Activated T-cell treated with anti-CD3 and anti-CD28 coated beads, Interleukin-2, amount 50 U/mL, for 24 hours (primary cell): ENCODE data around the gene CAT.

Experiments
- DNase-seq: peaks from one replicate; pipeline ENCODE4 v3.0.0-alpha.2; 2020
- H3K27ac Mint-ChIP-seq: 2 replicates; pipeline ENCODE4 v1.8.0; 2020; ENCODE audit warnings: mild to moderate bottlenecking, mixed read lengths
- H3K27me3 Mint-ChIP-seq: 2 replicates; pipeline ENCODE4 v1.8.0; 2020; ENCODE audit warnings: mixed read lengths
- H3K36me3 Mint-ChIP-seq: 2 replicates; pipeline ENCODE4 v1.8.0; 2020; ENCODE audit warnings: low read depth, mixed read lengths
- H3K4me1 Mint-ChIP-seq: 2 replicates; pipeline ENCODE4 v1.8.0; 2020; ENCODE audit warnings: low read depth, mixed read lengths
- H3K4me3 Mint-ChIP-seq: 2 replicates; pipeline ENCODE4 v1.8.0; 2020; ENCODE audit warnings: mild to moderate bottlenecking, moderate library complexity, mixed read lengths
- H3K9me3 Mint-ChIP-seq: 2 replicates; pipeline ENCODE4 v1.8.0; 2020; ENCODE audit warnings: mixed read lengths

Gene CAT

GRCh38 chr11:34437224-34438125 lies 1.3 kb upstream of the CAT start:
- H3K36me3 Mint-ChIP-seq: peaks cover 6% of the 10 kb centered on the region
- peak overlapping the region; percentile 90 for H3K4me3 Mint-ChIP-seq
- H3K4me1 Mint-ChIP-seq: peaks cover 23% of the 10 kb centered on the region
- H3K27me3 Mint-ChIP-seq: no peaks in the 10 kb centered on the region
- H3K9me3 Mint-ChIP-seq: no peaks in the 10 kb centered on the region
- no peak for DNase-seq
- H3K27ac Mint-ChIP-seq: no peak overlapping the region

- H3K27me3 Mint-ChIP-seq: no peaks in the 10 kb centered on the region
- peak overlapping the region; percentile 90 for H3K4me3 Mint-ChIP-seq
- peak overlapping the region; percentile 96 for H3K27ac Mint-ChIP-seq
- H3K4me1 Mint-ChIP-seq: peaks cover 40% of the 10 kb centered on the region
- no peak for DNase-seq
- H3K36me3 Mint-ChIP-seq: peaks cover 6% of the 10 kb centered on the region
- H3K9me3 Mint-ChIP-seq: no peaks in the 10 kb centered on the region
Observed at GRCh38 chr11:34439610-34440198, 970 bp downstream of the CAT start.

GRCh38 chr11:34441814-34442213 lies 3.1 kb downstream of the CAT start:
- H3K27me3 Mint-ChIP-seq: no peaks in the 10 kb centered on the region
- H3K4me3 Mint-ChIP-seq: no peak overlapping the region
- peaks cover 47% of the 10 kb centered on the region for H3K4me1 Mint-ChIP-seq
- no peaks in the 10 kb centered on the region for H3K9me3 Mint-ChIP-seq
- no peak overlapping the region for H3K27ac Mint-ChIP-seq
- no peak for DNase-seq
- H3K36me3 Mint-ChIP-seq: peaks cover 6% of the 10 kb centered on the region

- H3K9me3 Mint-ChIP-seq: no peaks in the 10 kb centered on the region
- H3K4me1 Mint-ChIP-seq: peaks cover 52% of the 10 kb centered on the region
- H3K36me3 Mint-ChIP-seq: peaks cover 6% of the 10 kb centered on the region
- no peak overlapping the region for H3K27ac Mint-ChIP-seq
- no peak overlapping the region for H3K4me3 Mint-ChIP-seq
- H3K27me3 Mint-ChIP-seq: no peaks in the 10 kb centered on the region
- DNase-seq: no peak
Observed at GRCh38 chr11:34443136-34443535, 4.4 kb downstream of the CAT start.

- Mint-ChIP-seq H3K4me3 (no peak overlapping the region), H3K27ac (no peak overlapping the region), H3K4me1 (peaks cover 59% of the 10 kb centered on the region), H3K9me3 (no peaks in the 10 kb centered on the region), H3K36me3 (peaks cover 2% of the 10 kb centered on the region), H3K27me3 (no peaks in the 10 kb centered on the region)
- no peak for DNase-seq
Observed at GRCh38 chr11:34444428-34444827, 5.7 kb downstream of the CAT start.

- Mint-ChIP-seq H3K36me3 (peaks cover 14% of the 10 kb centered on the region), H3K4me1 (peaks cover 48% of the 10 kb centered on the region), H3K4me3 (no peak overlapping the region), H3K27me3 (no peaks in the 10 kb centered on the region), H3K27ac (no peak overlapping the region), H3K9me3 (no peaks in the 10 kb centered on the region)
- no peak for DNase-seq
Observed at GRCh38 chr11:34445956-34446355, 7.2 kb downstream of the CAT start.

- Mint-ChIP-seq H3K4me1 (peaks cover 46% of the 10 kb centered on the region), H3K4me3 (no peak overlapping the region), H3K27ac (no peak overlapping the region), H3K36me3 (peaks cover 18% of the 10 kb centered on the region), H3K27me3 (no peaks in the 10 kb centered on the region), H3K9me3 (no peaks in the 10 kb centered on the region)
- DNase-seq: no peak
Observed at GRCh38 chr11:34446386-34446785, 7.7 kb downstream of the CAT start.

- H3K27ac Mint-ChIP-seq: no peak overlapping the region
Observed at GRCh38 chr11:34447044-34447443, 8.3 kb downstream of the CAT start.

GRCh38 chr11:34448223-34448994 lies 9.7 kb downstream of the CAT start:
- peaks cover 39% of the 10 kb centered on the region for H3K4me1 Mint-ChIP-seq

More at GRCh38 chr11:34447044-34447443, 8.3 kb downstream of the CAT start:
- DNase-seq: no peak
- Mint-ChIP-seq H3K9me3 (no peaks in the 10 kb centered on the region), H3K36me3 (peaks cover 24% of the 10 kb centered on the region), H3K4me3 (no peak overlapping the region), H3K4me1 (peaks cover 46% of the 10 kb centered on the region), H3K27me3 (no peaks in the 10 kb centered on the region)

GRCh38 chr11:34449013-34449412 lies 10.3 kb downstream of the CAT start:
- Mint-ChIP-seq H3K27ac (peak overlapping the region; percentile 23), H3K9me3 (no peaks in the 10 kb centered on the region), H3K36me3 (peaks cover 42% of the 10 kb centered on the region), H3K27me3 (no peaks in the 10 kb centered on the region), H3K4me3 (no peak overlapping the region), H3K4me1 (peaks cover 35% of the 10 kb centered on the region)
- no peak for DNase-seq

More at GRCh38 chr11:34448223-34448994, 9.7 kb downstream of the CAT start:
- H3K9me3 Mint-ChIP-seq: no peaks in the 10 kb centered on the region
- H3K4me3 Mint-ChIP-seq: no peak overlapping the region
- H3K36me3 Mint-ChIP-seq: peaks cover 36% of the 10 kb centered on the region
- no peaks in the 10 kb centered on the region for H3K27me3 Mint-ChIP-seq
- DNase-seq: no peak
- H3K27ac Mint-ChIP-seq: peak overlapping the region; percentile 23

- H3K36me3 Mint-ChIP-seq: peaks cover 62% of the 10 kb centered on the region
Observed at GRCh38 chr11:34451053-34451452, 12.3 kb downstream of the CAT start.

GRCh38 chr11:34454308-34455032 lies 15.7 kb downstream of the CAT start:
- Mint-ChIP-seq H3K27ac (no peak overlapping the region), H3K27me3 (no peaks in the 10 kb centered on the region), H3K9me3 (no peaks in the 10 kb centered on the region), H3K4me1 (peaks cover 1% of the 10 kb centered on the region), H3K4me3 (no peak overlapping the region), H3K36me3 (peaks cover 88% of the 10 kb centered on the region)
- no peak for DNase-seq

More at GRCh38 chr11:34451053-34451452, 12.3 kb downstream of the CAT start:
- Mint-ChIP-seq H3K4me1 (peaks cover 23% of the 10 kb centered on the region), H3K27me3 (no peaks in the 10 kb centered on the region), H3K4me3 (no peak overlapping the region), H3K27ac (no peak overlapping the region), H3K9me3 (no peaks in the 10 kb centered on the region)
- no peak for DNase-seq

- peaks cover 82% of the 10 kb centered on the region for H3K36me3 Mint-ChIP-seq
- no peak for DNase-seq
- H3K4me1 Mint-ChIP-seq: no peaks in the 10 kb centered on the region
- H3K9me3 Mint-ChIP-seq: no peaks in the 10 kb centered on the region
- no peak overlapping the region for H3K27ac Mint-ChIP-seq
- H3K27me3 Mint-ChIP-seq: no peaks in the 10 kb centered on the region
- no peak overlapping the region for H3K4me3 Mint-ChIP-seq
Observed at GRCh38 chr11:34457607-34458006, 18.9 kb downstream of the CAT start.

- Mint-ChIP-seq H3K27ac (no peak overlapping the region), H3K9me3 (no peaks in the 10 kb centered on the region)
Observed at GRCh38 chr11:34458525-34458924, 19.8 kb downstream of the CAT start.

More at GRCh38 chr11:34458525-34458924, 19.8 kb downstream of the CAT start:
- no peak overlapping the region for H3K4me3 Mint-ChIP-seq
- no peak for DNase-seq
- H3K4me1 Mint-ChIP-seq: no peaks in the 10 kb centered on the region
- no peaks in the 10 kb centered on the region for H3K27me3 Mint-ChIP-seq
- peaks cover 83% of the 10 kb centered on the region for H3K36me3 Mint-ChIP-seq
